Trophoblast cell (in vitro differentiated cells and primary cell): ENCODE measurements around the gene PSPC1. TPM values are rescaled to one million over a fixed set of nuclear protein-coding genes. Genes with fewer than 3 reads are reported as not detected.
"Not testable (repeated sequence)": the region's sequence is repeated elsewhere in the genome, so short reads cannot be mapped to it uniquely, and the experiment has no call there.

Experiments
- DNase-seq, 2 donors: peaks; one replicate each; pipeline ENCODE4 v3.0.0-alpha.2; 2016
- H2AFZ ChIP-seq: 2 replicates; pipeline ENCODE4 v1.6.1; 2013; ENCODE audit warnings: low read length, moderate library complexity, mild to moderate bottlenecking; ENCODE audit not compliant: insufficient read depth, poor library complexity
- H2AK5ac ChIP-seq: 2 replicates; pipeline ENCODE4 v1.6.1; 2013; ENCODE audit warnings: mild to moderate bottlenecking, low read length
- H2BK120ac ChIP-seq: 2 replicates; pipeline ENCODE4 v1.6.1; 2013; ENCODE audit warnings: low read length, mild to moderate bottlenecking, moderate library complexity; ENCODE audit not compliant: insufficient read depth, poor library complexity
- H2BK12ac ChIP-seq: 2 replicates; pipeline ENCODE4 v1.6.1; 2013; ENCODE audit warnings: mild to moderate bottlenecking, low read length, moderate library complexity
- H2BK5ac ChIP-seq: 2 replicates; pipeline ENCODE4 v1.6.1; 2013; ENCODE audit warnings: low read length, low read depth, moderate library complexity, mild to moderate bottlenecking; ENCODE audit not compliant: poor library complexity
- H3K14ac ChIP-seq: 2 replicates; pipeline ENCODE4 v1.6.1; 2013; ENCODE audit warnings: mild to moderate bottlenecking, low read length
- H3K18ac ChIP-seq: 2 replicates; pipeline ENCODE4 v1.6.1; 2013; ENCODE audit warnings: mild to moderate bottlenecking, low read length
- H3K23ac ChIP-seq: 2 replicates; pipeline ENCODE4 v1.6.1; 2013; ENCODE audit warnings: low read length
- H3K27ac ChIP-seq: 2 replicates; pipeline ENCODE4 v1.5.1; 2013; ENCODE audit warnings: low read depth, mild to moderate bottlenecking, inconsistent platforms, low read length, moderate library complexity
- H3K27me3 ChIP-seq: 2 replicates; pipeline ENCODE4 v1.6.1; 2013; ENCODE audit warnings: inconsistent platforms, mild to moderate bottlenecking, low read length, moderate library complexity; ENCODE audit not compliant: insufficient read depth
- H3K36me3 ChIP-seq, 2 experiments: 1 replicate in 1 of 2; 2 replicates in 1 of 2; pipeline ENCODE4 v1.6.1; 2013; ENCODE audit warnings: low read length in 2 of 2, mild to moderate bottlenecking in 2 of 2, moderate library complexity in 1 of 2; ENCODE audit not compliant: insufficient read depth in 2 of 2, control insufficient read depth in 1 of 2
- H3K4ac ChIP-seq: 2 replicates; pipeline ENCODE4 v1.6.1; 2013; ENCODE audit warnings: low read depth, mild to moderate bottlenecking, low read length, moderate library complexity
- H3K4me1 ChIP-seq, 2 experiments: 1 replicate in 1 of 2; 2 replicates in 1 of 2; pipeline ENCODE4 v1.6.1; 2013; ENCODE audit warnings: low read length in 2 of 2, mild to moderate bottlenecking in 2 of 2, moderate library complexity in 1 of 2; ENCODE audit not compliant: insufficient read depth in 2 of 2, control insufficient read depth in 1 of 2
- H3K4me2 ChIP-seq: 2 replicates; pipeline ENCODE4 v1.6.1; 2013; ENCODE audit warnings: inconsistent platforms, mild to moderate bottlenecking, low read length, moderate library complexity
- H3K4me3 ChIP-seq: 2 replicates; pipeline ENCODE4 v1.5.1; 2013; ENCODE audit warnings: mild to moderate bottlenecking, low read depth, low read length, inconsistent platforms
- H3K79me1 ChIP-seq: one replicate; pipeline ENCODE4 v1.6.1; 2013; ENCODE audit warnings: low read length
- H3K79me2 ChIP-seq: 2 replicates; pipeline ENCODE4 v1.6.1; 2013; ENCODE audit warnings: low read length, mild to moderate bottlenecking; ENCODE audit not compliant: control insufficient read depth, insufficient read depth, poor library complexity
- H3K9ac ChIP-seq: 2 replicates; pipeline ENCODE4 v1.6.1; 2013; ENCODE audit warnings: mild to moderate bottlenecking, low read length
- H3K9me3 ChIP-seq: 2 replicates; pipeline ENCODE4 v1.6.1; 2013; ENCODE audit warnings: low read depth, mild to moderate bottlenecking, control low read depth, inconsistent platforms, low read length; ENCODE audit not compliant: insufficient read depth
- H4K12ac ChIP-seq: 2 replicates; pipeline ENCODE4 v1.6.1; 2013; ENCODE audit warnings: low read depth, mild to moderate bottlenecking, low read length, moderate library complexity
- H4K8ac ChIP-seq: 2 replicates; pipeline ENCODE4 v1.6.1; 2013; ENCODE audit warnings: low read depth, mild to moderate bottlenecking, low read length, moderate library complexity
- H4K91ac ChIP-seq: one replicate; pipeline ENCODE4 v1.6.1; 2013; ENCODE audit warnings: low read depth, mild to moderate bottlenecking, low read length, moderate library complexity
- WGBS: extraction: QIAGEN DNeasy Blood & Tissue Kit; methylation state at CpG from one replicate; pipeline ENCODE4 v1.1.7; 2013; ENCODE audit warnings: missing lambda C conversion rate; ENCODE audit not compliant: insufficient read length, insufficient coverage; ENCODE audit errors: extremely low coverage; 5-methylcytosine and 5-hydroxymethylcytosine counted together
- polyA plus RNA-seq: library from polyadenylated mRNA; stranded (reverse); fragments of 200-250 nt; gene quantifications from 2 replicates; pipeline ENCODE4 v1.2.3, GENCODE V29; 2013

Gene PSPC1
- polyA plus RNA-seq = 90.4 and 90.9 TPM in 2 replicates

GRCh38 chr13:19782727-19783682 lies at the start of gene PSPC1:
Gene PSPC1 (minus strand): TSS chr13:19782945. CDS start chr13:19782757, 188 bp downstream.
- H4K12ac ChIP-seq = peak within 1 kb of the TSS; percentile 73
- H4K91ac ChIP-seq = peak within 1 kb of the TSS; percentile 88
- peak within 1 kb of the TSS; percentile 92 for H3K27ac ChIP-seq
- not testable (repeated sequence) for H3K27me3 ChIP-seq, H3K4me1 ChIP-seq, H3K9me3 ChIP-seq, H3K23ac ChIP-seq, H3K36me3 ChIP-seq
- peak within 1 kb of the TSS; percentile 55 for H2AK5ac ChIP-seq
- H3K9ac ChIP-seq = peak within 1 kb of the TSS; percentile 90
- peaks cover 14% of the 10 kb centered on the region for H3K79me2 ChIP-seq
- peak within 1 kb of the TSS; percentile 99 for H3K4ac ChIP-seq
- peak within 1 kb of the TSS; percentile 95 for H3K18ac ChIP-seq
- DNase-seq = peak; percentile 97 to 99
- peak within 1 kb of the TSS; percentile 70 for H2BK5ac ChIP-seq
- H4K8ac ChIP-seq = peak within 1 kb of the TSS; percentile 73
- no CpG with 5 or more reads among the region's 50 CpGs for WGBS
- H2BK120ac ChIP-seq = peak within 1 kb of the TSS; percentile 84
- peak within 1 kb of the TSS; percentile 95 for H3K4me3 ChIP-seq
- peak within 1 kb of the TSS; percentile 66 for H3K4me2 ChIP-seq
- H3K79me1 ChIP-seq = peaks cover 12% of the 10 kb centered on the region
- peak within 1 kb of the TSS; percentile 94 for H3K14ac ChIP-seq
- H2BK12ac ChIP-seq = peak within 1 kb of the TSS; percentile 12
- H2AFZ ChIP-seq = peak within 1 kb of the TSS; percentile 5

GRCh38 chr13:19822673-19823072 lies 39.9 kb upstream of the PSPC1 start:
- Histone ChIP-seq H3K4me2 (no peak overlapping the region), H3K9me3 (no peaks in the 10 kb centered on the region), H4K12ac (no peak overlapping the region), H4K8ac (no peak overlapping the region), H3K79me2 (no peaks in the 10 kb centered on the region), H3K4ac (no peak overlapping the region), H2AK5ac (no peak overlapping the region), H2BK120ac (no peak overlapping the region), H3K79me1 (no peaks in the 10 kb centered on the region), H3K27me3 (no peaks in the 10 kb centered on the region), H3K18ac (no peak overlapping the region), H2BK12ac (no peak overlapping the region), H2AFZ (no peak overlapping the region), H2BK5ac (no peak overlapping the region), H3K23ac (no peak overlapping the region), H3K14ac (no peak overlapping the region), H3K4me3 (no peak overlapping the region), H3K4me1 (no peaks in the 10 kb centered on the region), H4K91ac (no peak overlapping the region), H3K27ac (no peak overlapping the region), H3K9ac (no peak overlapping the region), H3K36me3 (peaks cover 10 to 19% of the 10 kb centered on the region in 2 experiments)
- no peak for DNase-seq
- no CpG with 5 or more reads among the region's 3 CpGs for WGBS

GRCh38 chr13:19818223-19818842 lies 35.6 kb upstream of the PSPC1 start:
- Histone ChIP-seq H3K4ac (no peak overlapping the region), H3K9ac (no peak overlapping the region), H3K79me1 (no peaks in the 10 kb centered on the region), H3K4me1 (no peaks in the 10 kb centered on the region), H4K8ac (no peak overlapping the region), H4K12ac (no peak overlapping the region), H3K27me3 (no peaks in the 10 kb centered on the region), H3K4me3 (no peak overlapping the region), H4K91ac (no peak overlapping the region), H3K23ac (no peak overlapping the region), H3K14ac (no peak overlapping the region), H3K18ac (no peak overlapping the region), H2BK120ac (no peak overlapping the region), H3K27ac (no peak overlapping the region), H2AFZ (no peak overlapping the region), H3K36me3 (peaks cover 11% of the 10 kb centered on the region in 2 experiments), H3K79me2 (no peaks in the 10 kb centered on the region), H2BK5ac (no peak overlapping the region), H3K4me2 (no peak overlapping the region), H2BK12ac (no peak overlapping the region), H3K9me3 (no peaks in the 10 kb centered on the region), H2AK5ac (no peak overlapping the region)
- 100% methylated on average over 1 of the region's 27 CpGs for WGBS
- peak; percentile 84 to 93 for DNase-seq

- Histone ChIP-seq H3K79me2 (no peaks in the 10 kb centered on the region), H4K91ac (no peak overlapping the region), H2BK120ac (no peak overlapping the region), H3K4me1 (no peaks in the 10 kb centered on the region), H3K79me1 (no peaks in the 10 kb centered on the region), H2BK5ac (no peak overlapping the region), H3K4me2 (no peak overlapping the region), H3K14ac (no peak overlapping the region), H3K9me3 (no peaks in the 10 kb centered on the region), H3K4me3 (no peak overlapping the region), H2BK12ac (no peak overlapping the region), H3K27ac (no peak overlapping the region), H3K36me3 (peaks cover 9 to 11% of the 10 kb centered on the region in 2 experiments), H3K27me3 (no peaks in the 10 kb centered on the region), H3K18ac (no peak overlapping the region), H4K8ac (no peak overlapping the region), H3K4ac (no peak overlapping the region), H2AK5ac (no peak overlapping the region), H2AFZ (no peak overlapping the region), H3K23ac (no peak overlapping the region), H3K9ac (no peak overlapping the region), H4K12ac (no peak overlapping the region)
- no CpG with 5 or more reads among the region's 7 CpGs for WGBS
- DNase-seq = no peak
Measured at GRCh38 chr13:19817510-19818158, 34.9 kb upstream of the PSPC1 start.
